MG63 (cell line): ENCODE measurements around the gene RSPH1. TPM values are rescaled to one million over a fixed set of nuclear protein-coding genes. Genes with fewer than 3 reads are reported as not detected.

Source experiments
- DNase-seq: peaks from one replicate; pipeline ENCODE4 v3.0.0-alpha.2; 2020
- H3K27me3 ChIP-seq: fragments of 250-450 bp; sonication (Bioruptor Pico); 2 replicates; pipeline ENCODE4 v1.5.1; 2020; ENCODE audit warnings: mild to moderate bottlenecking, moderate library complexity
- H3K36me3 ChIP-seq: fragments of 250-450 bp; sonication (Bioruptor Pico); 2 replicates; pipeline ENCODE4 v1.5.1; 2020; ENCODE audit warnings: mild to moderate bottlenecking, moderate library complexity
- H3K4me3 ChIP-seq: fragments of 250-450 bp; sonication (Bioruptor Pico); 2 replicates; pipeline ENCODE4 v1.5.1; 2020; ENCODE audit warnings: mild to moderate bottlenecking, moderate library complexity
- H3K9me3 ChIP-seq: fragments of 250-450 bp; sonication (Bioruptor Pico); 2 replicates; pipeline ENCODE4 v1.5.1; 2020; ENCODE audit warnings: mild to moderate bottlenecking, moderate library complexity
- total RNA-seq: library from RNA; depleted of rRNA; stranded (reverse); fragments of >200 nt; shearing (Covaris generic); gene quantifications from 2 replicates; pipeline ENCODE4 v1.2.3, GENCODE V29; 2014; ENCODE audit warnings: low replicate concordance

RSPH1 gene
- total RNA-seq, 1 experiment from 2014 or later = not detected

DNA sequence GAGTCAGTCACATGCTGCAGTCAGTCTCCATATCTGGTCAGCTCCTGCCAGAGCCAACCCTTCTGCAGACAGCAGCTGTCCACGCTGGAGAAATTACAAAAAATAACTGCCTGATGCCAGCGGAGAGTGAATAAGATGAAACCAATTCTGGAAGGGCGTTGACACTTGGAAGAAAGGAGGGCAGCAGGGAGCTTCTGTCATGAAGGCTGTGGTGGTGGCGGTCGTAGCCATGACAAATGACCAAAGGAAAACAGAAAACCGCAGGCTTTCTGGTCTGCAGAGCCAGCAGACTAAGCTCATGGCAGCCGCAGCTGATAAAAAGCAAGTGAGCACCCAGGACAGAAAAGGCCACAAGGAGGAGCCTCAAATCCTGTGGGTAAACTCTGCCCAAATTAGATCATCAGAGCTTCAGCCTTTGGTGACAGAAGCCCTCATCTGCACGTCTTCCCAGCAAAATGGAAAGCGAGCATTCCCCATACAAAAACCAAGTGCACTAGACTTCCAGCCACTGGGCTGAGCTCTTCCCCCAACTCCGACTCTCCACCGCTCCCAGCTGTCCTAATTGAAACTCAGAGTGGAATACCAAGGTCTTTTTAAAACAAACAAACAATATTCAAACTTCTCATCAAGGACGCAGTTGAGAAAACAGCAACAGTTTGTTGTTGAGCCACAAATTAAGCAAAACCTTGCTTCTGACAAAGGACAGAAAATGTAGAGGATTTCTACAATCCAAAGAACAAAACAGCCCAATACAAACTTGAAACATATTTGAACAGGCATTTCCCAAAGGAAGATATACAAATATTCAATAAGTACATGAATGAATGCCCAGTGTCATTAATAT lies 28.7 kb downstream of the RSPH1 start:
- no peaks in the 10 kb centered on the region for H3K9me3 ChIP-seq
- no peak overlapping the region for H3K4me3 ChIP-seq
- peak; percentile 26 for DNase-seq
- no peaks in the 10 kb centered on the region for H3K36me3 ChIP-seq
- no peaks in the 10 kb centered on the region; the same call in 1 of the 2 replicates for H3K27me3 ChIP-seq

GRCh38 chr21:42466700-42467099 lies 29.3 kb downstream of the RSPH1 start:
- Histone ChIP-seq H3K9me3 (no peaks in the 10 kb centered on the region), H3K27me3 (no peaks in the 10 kb centered on the region; the same call in 1 of the 2 replicates), H3K4me3 (no peak overlapping the region), H3K36me3 (no peaks in the 10 kb centered on the region)
- no peak for DNase-seq

GRCh38 chr21:42465803-42466127 lies 30.3 kb downstream of the RSPH1 start:
- no peak for DNase-seq
- no peaks in the 10 kb centered on the region; the same call in 1 of the 2 replicates for H3K27me3 ChIP-seq
- no peak overlapping the region for H3K4me3 ChIP-seq
- H3K9me3 ChIP-seq = no peaks in the 10 kb centered on the region
- H3K36me3 ChIP-seq = no peaks in the 10 kb centered on the region

DNA sequence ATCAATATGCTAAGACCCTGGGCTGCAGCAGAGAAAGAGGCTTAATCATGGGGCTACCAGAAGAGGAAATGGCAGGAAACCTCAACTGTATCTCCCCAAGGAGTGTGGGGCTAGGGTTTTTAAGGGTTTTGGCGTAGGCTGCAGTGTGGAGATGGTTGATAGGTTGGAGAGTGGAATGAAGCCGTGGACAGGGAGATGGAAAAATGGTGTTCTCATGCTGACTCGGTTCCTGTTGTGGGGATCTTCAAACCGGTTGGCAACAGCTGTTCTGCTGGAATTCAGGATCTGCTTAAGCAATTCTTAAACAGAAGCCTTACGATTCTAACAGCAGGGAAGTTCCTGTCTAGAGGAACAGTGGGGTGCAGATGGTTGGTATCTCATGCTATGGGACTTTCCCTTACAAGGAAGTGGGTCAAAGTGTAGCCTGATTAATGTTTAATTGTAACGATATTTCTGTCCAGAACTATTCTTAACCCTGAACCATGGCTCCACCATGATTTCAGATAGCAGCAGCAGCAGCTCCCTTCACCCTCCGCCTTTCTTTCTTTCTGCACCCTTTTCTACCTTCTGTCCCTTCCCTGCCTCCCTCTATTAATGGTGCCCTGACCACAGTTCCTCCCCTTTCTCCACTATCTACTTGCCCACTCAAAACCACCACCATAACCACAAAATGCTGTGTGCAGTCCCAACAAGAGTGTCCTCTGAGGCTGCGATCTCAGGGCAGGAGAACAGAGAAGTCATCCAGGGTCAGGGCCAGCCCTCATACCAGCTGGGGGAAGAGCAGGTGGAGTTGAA lies 30.8 kb downstream of the RSPH1 start:
- Histone ChIP-seq H3K9me3 (no peaks in the 10 kb centered on the region), H3K36me3 (no peaks in the 10 kb centered on the region), H3K27me3 (no peaks in the 10 kb centered on the region; the same call in 1 of the 2 replicates), H3K4me3 (no peak overlapping the region)
- DNase-seq = no peak

DNA sequence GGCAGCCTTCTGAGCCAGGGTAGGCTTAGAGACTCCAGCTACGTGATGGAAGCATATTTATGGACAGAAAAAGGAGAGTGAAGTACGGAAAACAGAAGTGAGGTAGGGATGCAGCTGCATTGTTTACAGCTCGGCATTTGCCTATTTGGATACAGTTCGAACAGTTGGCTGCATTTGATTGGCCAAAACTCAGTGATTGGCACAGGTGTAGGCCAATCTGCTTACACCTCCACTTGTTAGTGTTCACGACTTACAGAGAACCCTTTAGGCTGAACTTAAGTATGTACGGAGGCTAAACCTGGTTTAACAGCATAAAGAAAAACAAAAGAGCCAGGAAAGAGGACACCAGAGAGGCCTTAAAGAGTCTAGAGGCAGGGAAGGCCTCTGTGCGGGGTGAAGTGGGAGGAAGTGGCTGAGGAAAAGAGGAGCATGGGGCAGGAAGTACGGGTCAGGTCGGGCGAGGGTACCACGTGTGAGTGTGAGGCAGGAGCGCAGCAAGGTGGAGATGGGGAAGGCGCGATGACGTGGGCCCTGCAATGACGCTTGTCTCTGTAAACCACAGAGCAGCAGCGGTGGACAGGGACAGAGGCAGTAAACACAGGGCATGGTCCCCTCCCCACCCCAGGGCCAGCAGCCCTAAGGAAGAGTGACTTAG lies 32.0 kb downstream of the RSPH1 start:
- Histone ChIP-seq H3K27me3 (no peaks in the 10 kb centered on the region; the same call in 1 of the 2 replicates), H3K9me3 (no peaks in the 10 kb centered on the region), H3K36me3 (no peaks in the 10 kb centered on the region), H3K4me3 (no peak overlapping the region)
- DNase-seq = peak; percentile 58

GRCh38 chr21:42461881-42462877 lies 33.8 kb downstream of the RSPH1 start:
- no peaks in the 10 kb centered on the region for H3K9me3 ChIP-seq
- DNase-seq = no peak

DNA sequence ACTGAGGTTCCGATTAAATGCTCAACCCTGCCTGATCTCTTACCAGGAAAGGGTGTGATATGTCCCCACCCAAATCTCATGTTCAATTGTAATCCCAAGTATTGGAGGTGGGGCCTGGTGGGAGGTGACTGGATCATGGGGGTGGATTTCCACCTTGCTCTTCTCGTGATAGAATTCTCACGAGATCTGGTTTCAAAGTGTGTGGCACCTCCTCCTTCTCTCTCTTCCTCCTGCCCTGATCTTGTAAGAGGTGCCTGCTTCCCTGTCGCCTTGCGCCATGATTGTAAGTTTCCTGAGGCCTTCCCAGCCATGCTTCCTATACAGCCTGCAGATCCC lies 34.9 kb downstream of the RSPH1 start:
- no peaks in the 10 kb centered on the region for H3K27me3 ChIP-seq
- H3K4me3 ChIP-seq = no peak overlapping the region
- DNase-seq = no peak
- H3K9me3 ChIP-seq = no peaks in the 10 kb centered on the region
- H3K36me3 ChIP-seq = no peaks in the 10 kb centered on the region

More at GRCh38 chr21:42461881-42462877, 33.8 kb downstream of the RSPH1 start:
- Histone ChIP-seq H3K4me3 (no peak overlapping the region), H3K27me3 (no peaks in the 10 kb centered on the region), H3K36me3 (no peaks in the 10 kb centered on the region)

- H3K36me3 ChIP-seq = no peaks in the 10 kb centered on the region
- DNase-seq = no peak
- no peaks in the 10 kb centered on the region for H3K27me3 ChIP-seq
- no peaks in the 10 kb centered on the region for H3K9me3 ChIP-seq
- H3K4me3 ChIP-seq = no peak overlapping the region
These were observed 35.4 kb downstream of the RSPH1 start for GRCh38 chr21:42460391-42461184.

GRCh38 chr21:42459546-42460215 lies 36.3 kb downstream of the RSPH1 start:
- Histone ChIP-seq H3K9me3 (no peaks in the 10 kb centered on the region), H3K36me3 (no peaks in the 10 kb centered on the region), H3K4me3 (no peak overlapping the region), H3K27me3 (no peaks in the 10 kb centered on the region)
- DNase-seq = no peak

DNA sequence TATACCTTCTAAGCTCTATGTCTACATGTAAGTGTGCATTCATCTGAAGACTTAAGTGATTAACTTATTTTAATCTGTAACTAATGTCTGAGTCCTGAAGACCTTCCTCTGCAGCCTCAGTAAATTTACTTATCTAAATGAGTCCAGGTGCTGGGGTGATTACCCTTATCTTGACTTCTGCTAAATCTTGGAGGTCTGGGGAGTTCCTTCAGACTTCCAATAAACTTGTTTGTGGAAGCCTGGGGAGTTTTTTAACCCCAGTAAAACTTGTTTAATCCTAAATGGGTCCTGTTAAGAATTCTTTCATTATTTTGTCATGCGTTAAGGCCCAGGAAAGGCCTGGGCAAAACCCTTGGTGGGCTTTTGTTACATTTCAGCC lies 37.0 kb downstream of the RSPH1 start:
- H3K4me3 ChIP-seq = no peak overlapping the region
- no peaks in the 10 kb centered on the region for H3K9me3 ChIP-seq
- DNase-seq = no peak
- H3K36me3 ChIP-seq = no peaks in the 10 kb centered on the region
- no peaks in the 10 kb centered on the region for H3K27me3 ChIP-seq

GRCh38 chr21:42456457-42456856 lies 39.6 kb downstream of the RSPH1 start:
- Histone ChIP-seq H3K27me3 (no peaks in the 10 kb centered on the region), H3K36me3 (no peaks in the 10 kb centered on the region), H3K4me3 (no peak overlapping the region), H3K9me3 (no peaks in the 10 kb centered on the region)
- no peak for DNase-seq

GRCh38 chr21:42455754-42456440 lies 40.1 kb downstream of the RSPH1 start:
- Histone ChIP-seq H3K36me3 (no peaks in the 10 kb centered on the region), H3K9me3 (no peaks in the 10 kb centered on the region), H3K4me3 (no peak overlapping the region), H3K27me3 (no peaks in the 10 kb centered on the region)
- DNase-seq = no peak

DNA sequence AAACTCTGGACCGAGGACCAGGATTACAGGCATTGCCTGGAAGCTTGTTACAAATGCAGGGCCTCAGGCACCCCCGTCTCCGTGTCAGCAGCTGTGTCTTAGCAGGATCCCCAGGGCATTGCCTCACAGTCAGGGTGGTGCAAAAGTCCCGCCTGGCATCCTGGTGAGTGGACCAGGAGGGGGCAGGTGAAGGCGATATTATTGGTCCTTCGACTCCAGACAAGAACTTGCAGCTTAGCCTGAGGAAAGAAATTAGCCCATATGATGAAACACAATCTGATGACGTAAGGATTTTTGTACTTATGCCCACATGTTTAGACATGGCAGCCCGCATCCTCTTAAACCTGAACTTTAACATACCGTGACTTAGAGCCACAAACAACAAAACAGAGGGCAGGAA lies 40.8 kb downstream of the RSPH1 start:
- Histone ChIP-seq H3K9me3 (no peaks in the 10 kb centered on the region), H3K4me3 (no peak overlapping the region), H3K27me3 (no peaks in the 10 kb centered on the region), H3K36me3 (no peaks in the 10 kb centered on the region)
- DNase-seq = no peak

GRCh38 chr21:42454786-42455185 lies 41.2 kb downstream of the RSPH1 start:
- Histone ChIP-seq H3K4me3 (no peak overlapping the region), H3K9me3 (no peaks in the 10 kb centered on the region), H3K36me3 (no peaks in the 10 kb centered on the region), H3K27me3 (no peaks in the 10 kb centered on the region)
- DNase-seq = no peak
